Activated naive CD4-positive, alpha-beta T cell treated with anti-CD3 and anti-CD28 coated beads, Interleukin-2, amount 10 ng/mL, durations not matched to agents 5 hours and 36 hours (primary cell): ENCODE measurements around the gene SOCS3. TPM values are rescaled to one million over a fixed set of nuclear protein-coding genes. Genes with fewer than 3 reads are reported as not detected.

ENCODE experiments used
- total RNA-seq, 2 experiments: library from RNA; stranded (reverse); gene quantifications; one replicate each; pipeline ENCODE4 v1.2.3, GENCODE V29; 2021

The SOCS3 gene, protein sequence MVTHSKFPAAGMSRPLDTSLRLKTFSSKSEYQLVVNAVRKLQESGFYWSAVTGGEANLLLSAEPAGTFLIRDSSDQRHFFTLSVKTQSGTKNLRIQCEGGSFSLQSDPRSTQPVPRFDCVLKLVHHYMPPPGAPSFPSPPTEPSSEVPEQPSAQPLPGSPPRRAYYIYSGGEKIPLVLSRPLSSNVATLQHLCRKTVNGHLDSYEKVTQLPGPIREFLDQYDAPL
- 10 to 100 TPM; 35.3 to 35.7 TPM for total RNA-seq

DNA sequence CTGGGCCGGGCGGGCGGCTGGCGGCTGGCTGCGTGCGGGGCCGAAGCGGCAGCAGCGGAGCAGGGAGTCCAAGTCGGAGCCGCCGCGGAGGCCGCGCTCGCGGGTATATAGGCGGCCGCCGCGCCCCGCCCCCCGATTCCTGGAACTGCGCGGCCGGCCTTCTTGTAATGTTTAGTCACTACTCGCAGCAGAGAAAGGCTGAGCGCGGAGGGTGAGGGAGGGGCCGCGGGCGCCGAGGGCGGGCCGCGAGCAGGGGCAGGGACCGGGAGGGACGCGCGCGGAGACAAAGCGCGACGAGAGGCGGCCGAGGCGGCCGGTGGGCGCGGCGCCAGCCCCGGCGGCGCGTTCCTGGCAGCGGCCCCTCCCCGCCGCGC lies at the start of gene SOCS3:
SOCS3 (minus strand) TSS at position 81 of the 374 bp plus-strand sequence. CDS start 982 bp downstream, outside the sequence.

DNA sequence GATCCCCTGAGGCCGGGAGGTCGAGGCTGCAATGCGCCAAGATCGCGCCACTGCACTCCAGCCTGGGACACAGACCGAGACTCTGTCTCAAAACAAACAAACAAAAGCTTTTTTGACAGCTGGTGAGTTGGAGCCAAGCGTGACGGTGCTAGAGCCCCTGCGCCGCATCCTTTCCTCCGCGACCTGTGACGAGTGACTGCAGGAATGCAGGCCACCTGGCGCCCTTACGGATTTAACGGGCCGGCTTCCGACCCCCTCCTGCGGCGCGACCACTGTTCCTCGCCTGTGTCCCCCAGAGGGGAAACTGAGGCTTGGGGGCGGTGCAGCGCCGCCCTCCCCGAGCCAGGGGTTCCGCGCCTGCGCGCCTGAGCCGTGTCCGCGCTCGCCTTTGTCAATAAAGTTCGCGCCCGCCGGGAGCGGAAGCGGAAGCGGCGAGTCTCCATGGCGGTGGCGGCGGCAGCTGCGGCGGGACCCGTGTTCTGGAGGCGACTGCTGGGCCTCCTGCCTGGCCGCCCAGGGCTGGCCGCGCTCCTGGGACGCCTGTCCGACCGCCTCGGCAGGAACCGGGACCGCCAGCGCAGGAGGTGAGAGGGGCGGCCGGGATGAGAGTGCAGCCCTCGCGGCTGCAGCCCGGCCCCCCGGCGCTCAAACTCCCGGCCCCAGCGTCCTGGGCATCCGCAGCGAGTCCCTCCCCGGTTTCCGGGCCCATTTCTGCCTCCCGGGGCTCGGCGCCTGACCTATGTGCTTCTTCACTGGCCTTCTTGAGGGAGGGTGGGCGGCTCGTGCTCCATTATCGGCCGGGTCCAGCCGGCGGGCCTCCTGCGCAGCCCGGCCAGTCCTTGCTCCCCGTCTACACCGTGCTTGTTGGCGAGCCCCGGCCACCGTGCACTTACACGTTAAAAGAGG lies 18.6 kb upstream of the SOCS3 start, which contains the start of gene PGS1:
PGS1 (plus strand) TSS at position 425 of the 906 bp plus-strand sequence; CDS start at position 442, 17 bp downstream.

Other genes with a start within 250 kb of the SOCS3 start
- gene TMC6, start 231.3 kb downstream of the SOCS3 start, total RNA-seq = 100 to 1,000 TPM; 483 to 511 TPM
- gene TMC8, start 229.3 kb downstream of the SOCS3 start, total RNA-seq = 100 to 1,000 TPM; 421 to 447 TPM
- gene C17orf99, start 213.7 kb downstream of the SOCS3 start, total RNA-seq = not detected
- 10 to 100 TPM; 61.5 to 61.8 TPM for gene SYNGR2, start 191.5 kb downstream of the SOCS3 start, total RNA-seq
- gene TK1, start 173.0 kb downstream of the SOCS3 start, total RNA-seq = 10 to 100 TPM; 83.4 to 86.8 TPM
- gene AFMID, start 172.7 kb downstream of the SOCS3 start, total RNA-seq = 10 to 100 TPM; 13.8 to 14.4 TPM
- 10 to 100 TPM; 68.2 to 70.0 TPM for gene BIRC5, start 145.8 kb downstream of the SOCS3 start, total RNA-seq
- gene TMEM235, start 128.4 kb downstream of the SOCS3 start, total RNA-seq = not detected
- gene PGS1, start 18.6 kb upstream of the SOCS3 start, total RNA-seq = 10 to 100 TPM; 68.5 to 69.4 TPM
- gene DNAH17, start 217.3 kb upstream of the SOCS3 start, total RNA-seq = under 1 TPM; 0.33 to 0.55 TPM